Amniotic epithelial cell (primary cell): ENCODE measurements around the gene DUSP2.
A peak's percentile ranks its signal among the peaks of the same experiment; 100 is the strongest.

ENCODE experiments used
- DNase-seq: peaks from one replicate; pipeline ENCODE4 v3.0.0-alpha.2; 2010; ENCODE audit warnings: low read depth

The DUSP2 gene, protein sequence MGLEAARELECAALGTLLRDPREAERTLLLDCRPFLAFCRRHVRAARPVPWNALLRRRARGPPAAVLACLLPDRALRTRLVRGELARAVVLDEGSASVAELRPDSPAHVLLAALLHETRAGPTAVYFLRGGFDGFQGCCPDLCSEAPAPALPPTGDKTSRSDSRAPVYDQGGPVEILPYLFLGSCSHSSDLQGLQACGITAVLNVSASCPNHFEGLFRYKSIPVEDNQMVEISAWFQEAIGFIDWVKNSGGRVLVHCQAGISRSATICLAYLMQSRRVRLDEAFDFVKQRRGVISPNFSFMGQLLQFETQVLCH

DNA sequence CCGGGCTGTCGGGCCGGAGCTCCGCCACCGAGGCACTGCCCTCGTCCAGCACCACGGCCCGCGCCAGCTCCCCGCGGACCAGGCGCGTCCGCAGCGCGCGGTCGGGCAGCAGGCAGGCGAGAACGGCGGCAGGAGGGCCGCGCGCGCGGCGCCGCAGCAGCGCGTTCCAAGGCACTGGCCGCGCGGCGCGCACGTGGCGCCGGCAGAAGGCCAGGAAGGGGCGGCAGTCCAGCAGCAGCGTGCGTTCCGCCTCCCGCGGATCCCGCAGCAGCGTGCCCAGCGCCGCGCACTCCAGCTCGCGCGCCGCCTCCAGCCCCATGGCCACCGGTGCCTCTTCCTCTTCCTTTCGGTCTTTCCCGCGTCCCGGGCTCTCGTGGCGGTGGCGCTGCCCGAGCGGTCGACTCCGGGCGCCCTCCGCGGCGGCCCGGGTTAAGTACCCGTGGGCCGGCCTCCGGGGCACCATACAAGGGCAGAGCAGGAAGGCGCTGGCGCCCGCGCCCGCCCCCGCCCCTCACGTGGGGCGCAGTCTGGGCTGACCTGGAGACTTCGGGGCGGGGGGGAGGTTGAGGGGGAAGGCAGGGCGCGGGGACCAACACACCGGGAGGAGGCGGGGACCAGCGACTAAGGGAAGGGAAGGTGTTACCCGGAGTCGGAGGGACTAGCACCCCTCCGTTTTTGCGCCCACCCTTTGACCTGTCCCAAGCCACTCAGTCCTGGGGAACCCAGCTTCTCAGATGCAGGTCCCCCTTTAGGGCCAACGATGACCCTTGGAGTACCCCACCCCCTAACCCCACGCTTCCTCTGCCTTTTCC lies at the start of gene DUSP2:
Gene DUSP2 (minus strand): TSS at position 405 of the 812 bp plus-strand sequence. CDS start 86 bp downstream, at position 319.
- DNase-seq = peak; percentile 59

DNA sequence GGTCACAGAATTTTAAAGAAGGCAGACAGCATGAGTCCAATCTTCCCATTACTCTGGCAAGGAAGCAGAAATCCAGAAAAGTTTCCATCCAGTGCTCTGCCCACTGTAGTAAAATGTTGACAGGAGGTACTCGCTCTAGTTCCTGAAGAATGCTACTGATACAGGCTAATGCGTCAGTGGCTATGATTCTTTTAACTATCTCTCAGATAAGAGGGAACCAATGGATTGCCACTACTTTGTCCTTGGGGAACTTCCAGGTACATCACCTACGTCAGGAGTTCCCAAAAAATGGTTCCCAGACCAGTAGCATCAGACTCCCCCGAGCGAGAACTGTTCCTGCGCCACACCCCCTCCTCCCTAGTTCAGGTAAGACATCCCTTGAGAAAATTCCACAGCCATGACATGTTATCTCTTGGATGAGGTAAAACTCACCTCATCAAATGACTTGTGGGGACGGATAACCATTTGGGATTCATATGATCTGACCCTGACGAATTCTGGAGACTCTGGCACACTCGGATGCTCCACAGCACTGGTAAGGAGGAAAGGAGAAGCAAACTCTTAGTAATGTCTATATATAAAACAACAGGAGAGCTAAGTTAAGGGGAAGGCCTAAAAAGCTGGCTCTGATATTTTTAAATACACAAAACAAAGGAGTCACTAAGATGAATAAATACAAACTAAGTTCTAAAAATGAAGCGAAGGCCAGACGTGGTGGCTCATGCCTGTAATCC lies 46.9 kb upstream of the DUSP2 start:
- DNase-seq = no peak

DNA sequence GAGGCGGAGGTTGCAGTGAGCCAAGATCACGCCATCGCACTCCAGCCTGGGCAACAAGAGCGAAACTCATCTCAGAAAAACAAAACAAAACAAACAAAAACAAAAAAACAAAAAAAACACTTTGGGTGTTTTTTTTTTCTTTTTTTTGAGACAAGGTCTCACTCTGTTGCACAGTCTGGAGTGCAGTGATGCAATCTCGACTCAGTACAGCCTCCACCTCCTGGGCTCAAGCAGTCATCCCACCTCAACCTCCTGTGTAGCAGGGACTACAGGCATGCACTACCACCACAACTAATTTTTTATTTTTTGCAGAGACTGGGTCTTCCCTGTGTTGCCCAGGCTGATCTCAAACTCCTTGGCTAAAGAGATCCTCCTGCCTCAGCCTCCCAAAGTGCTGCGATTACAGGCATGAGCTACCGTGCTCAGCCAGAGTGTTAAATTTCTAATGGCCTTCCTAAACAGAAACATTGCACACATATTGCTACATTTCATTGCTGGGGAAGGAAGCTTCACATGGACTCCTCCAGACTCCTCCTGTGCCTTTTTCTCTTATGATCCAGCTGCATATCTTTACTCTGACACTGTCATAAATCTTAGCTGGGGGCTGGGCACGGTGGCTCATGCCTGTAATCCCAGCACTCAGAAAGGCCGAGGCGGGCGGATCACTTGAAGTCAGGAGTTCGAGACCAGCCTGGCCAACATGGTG lies 43.7 kb upstream of the DUSP2 start:
- DNase-seq = peak; percentile 84

DNA sequence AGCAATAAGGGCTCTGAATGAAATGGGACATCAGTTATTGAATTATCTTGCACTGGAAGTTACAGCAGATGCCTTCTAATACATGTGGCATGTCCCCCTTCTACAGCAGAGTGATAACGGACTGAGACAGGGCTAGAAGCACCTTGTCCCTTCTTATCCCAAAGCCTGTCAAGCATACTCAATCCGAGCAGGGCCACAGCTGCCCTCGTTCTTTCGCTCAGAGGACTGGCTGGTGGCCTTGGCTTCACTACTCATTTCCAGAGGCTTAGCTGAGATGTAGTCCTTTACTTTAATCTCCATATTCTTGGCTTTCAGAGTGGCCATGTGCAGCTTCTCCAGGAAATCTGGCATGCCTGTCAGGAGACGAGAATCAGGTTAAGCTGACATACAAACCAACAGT lies 41.3 kb upstream of the DUSP2 start:
- DNase-seq = no peak

DNA sequence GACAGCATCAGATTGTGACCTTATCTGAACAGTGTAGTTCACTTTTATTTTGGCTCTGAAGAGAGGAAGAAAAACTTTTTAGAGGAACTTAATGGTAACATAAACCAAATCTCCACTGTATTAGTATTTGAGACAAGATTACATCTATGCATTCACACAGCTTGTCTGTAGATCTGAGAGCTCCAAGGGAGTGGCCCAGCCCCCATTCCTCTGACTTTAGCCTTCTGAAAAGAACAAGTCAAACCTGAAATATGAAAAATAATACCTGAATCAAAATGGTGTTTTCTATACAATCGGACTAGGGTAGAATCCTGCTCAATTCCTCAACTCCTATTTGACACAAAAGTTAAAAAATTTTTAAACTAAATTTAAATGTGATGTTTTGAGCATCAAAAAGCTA lies 40.3 kb upstream of the DUSP2 start:
- no peak for DNase-seq

DNA sequence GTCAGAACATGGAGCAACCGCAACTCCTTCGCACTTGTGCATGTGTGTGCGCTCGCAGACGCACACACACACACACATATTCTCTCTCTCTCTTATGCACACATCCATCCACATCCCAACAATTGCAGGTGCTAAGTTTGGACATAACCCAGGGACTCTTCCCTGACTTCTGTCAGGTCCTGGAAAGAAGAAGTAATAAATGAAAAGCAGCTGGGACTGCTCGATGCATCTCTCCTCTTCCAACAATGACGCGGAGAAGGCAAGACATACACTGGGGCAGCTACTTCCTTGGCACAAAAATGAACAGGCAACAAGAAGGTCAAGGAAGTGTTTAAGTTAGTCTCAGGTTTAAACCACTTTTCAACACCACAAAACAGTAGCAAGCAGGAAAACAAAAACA lies 39.7 kb upstream of the DUSP2 start:
- no peak for DNase-seq

DNA sequence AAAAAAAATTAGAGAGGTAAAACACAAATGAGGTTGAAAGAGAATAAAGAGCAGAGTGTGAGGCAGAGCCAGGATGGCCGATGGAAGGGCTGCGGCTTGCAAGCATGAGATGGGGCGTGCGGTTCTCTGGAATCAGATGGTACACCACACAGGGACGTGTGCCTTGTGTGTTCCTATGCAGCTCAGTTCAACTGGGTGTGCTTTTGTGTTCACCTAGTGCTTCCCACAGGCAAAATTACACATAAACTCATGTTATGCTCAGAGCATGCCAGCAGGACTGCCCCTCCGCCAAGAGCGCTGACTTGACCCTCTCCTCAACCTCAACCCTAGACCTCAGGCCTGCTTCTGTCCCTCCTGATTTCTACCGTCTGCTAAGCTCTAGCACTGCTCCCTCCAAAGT lies 38.9 kb upstream of the DUSP2 start:
- no peak for DNase-seq

DNA sequence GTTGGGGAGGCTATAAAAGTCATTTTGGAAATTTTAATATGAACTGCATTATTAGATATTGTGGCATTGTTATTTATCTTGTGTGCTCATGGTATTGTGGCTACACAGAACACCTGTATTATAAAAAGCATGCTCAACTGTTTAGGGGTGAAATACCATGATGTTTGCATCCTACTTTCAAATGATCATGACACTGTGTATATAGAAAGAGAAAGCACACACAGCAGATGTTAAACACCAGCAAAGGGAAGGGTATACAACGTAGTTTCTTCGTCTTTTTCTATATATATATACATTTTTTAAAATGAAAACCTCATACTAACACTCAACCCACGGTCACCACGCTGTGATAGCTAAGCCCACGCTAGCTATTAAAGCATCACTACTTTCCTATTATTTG lies 36.3 kb upstream of the DUSP2 start:
- DNase-seq = no peak

DNA sequence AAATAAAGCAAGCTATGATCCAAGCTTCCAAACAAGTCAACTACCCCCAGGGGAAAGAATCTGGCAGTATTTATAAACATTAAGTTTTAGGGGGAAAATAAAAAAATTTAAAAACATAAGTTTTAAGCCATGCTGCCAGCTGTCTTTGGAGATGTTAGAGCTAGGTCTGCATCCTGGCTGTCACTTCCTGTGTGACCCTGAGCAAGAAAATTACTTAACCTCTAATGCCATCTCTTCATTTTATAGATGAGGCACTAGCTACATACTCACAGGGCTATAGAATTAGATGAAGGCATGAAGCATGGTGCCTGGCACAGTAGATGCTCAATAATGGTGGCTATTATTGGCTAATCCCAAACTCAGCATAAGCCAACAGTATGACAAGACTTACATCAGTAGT lies 35.3 kb upstream of the DUSP2 start:
- DNase-seq = no peak

DNA sequence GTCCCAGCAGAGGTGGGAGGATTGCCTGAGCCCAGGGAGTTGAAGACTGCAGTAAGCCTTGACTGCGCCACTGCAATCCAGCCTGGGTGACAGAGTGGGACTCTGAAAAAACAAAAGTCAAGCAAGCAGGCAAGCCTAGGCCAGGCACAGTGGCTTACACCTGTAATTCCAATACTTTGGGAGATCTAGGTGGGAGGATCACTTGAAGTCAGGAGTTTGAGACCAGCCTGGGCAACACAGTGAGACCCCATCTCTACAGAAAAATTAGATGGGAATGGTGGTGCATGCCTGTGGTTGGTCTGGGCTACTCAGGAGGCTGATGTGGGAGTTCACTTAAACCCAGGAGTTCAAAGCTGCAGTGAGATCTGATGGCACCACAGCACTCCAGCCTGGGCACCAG lies 34.8 kb upstream of the DUSP2 start:
- no peak for DNase-seq

DNA sequence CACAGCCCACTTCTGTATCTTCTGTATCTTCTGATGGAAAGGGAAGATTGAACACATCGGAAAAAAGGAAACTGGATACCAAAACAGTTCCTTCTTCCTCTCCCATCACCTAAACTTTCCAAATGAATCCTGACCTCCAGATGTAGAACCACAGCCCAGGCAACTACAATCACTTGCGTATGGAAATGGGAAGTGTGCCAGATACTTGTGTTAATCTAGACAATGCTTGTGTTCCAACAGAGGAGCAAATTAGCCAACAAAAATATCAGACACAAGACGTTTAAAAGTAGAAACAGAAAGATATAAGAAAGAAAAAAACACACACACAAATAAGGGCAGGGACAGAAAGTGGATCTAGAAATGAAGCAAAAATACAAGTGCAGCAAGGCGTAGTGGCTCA lies 31.4 kb upstream of the DUSP2 start:
- DNase-seq = no peak

DNA sequence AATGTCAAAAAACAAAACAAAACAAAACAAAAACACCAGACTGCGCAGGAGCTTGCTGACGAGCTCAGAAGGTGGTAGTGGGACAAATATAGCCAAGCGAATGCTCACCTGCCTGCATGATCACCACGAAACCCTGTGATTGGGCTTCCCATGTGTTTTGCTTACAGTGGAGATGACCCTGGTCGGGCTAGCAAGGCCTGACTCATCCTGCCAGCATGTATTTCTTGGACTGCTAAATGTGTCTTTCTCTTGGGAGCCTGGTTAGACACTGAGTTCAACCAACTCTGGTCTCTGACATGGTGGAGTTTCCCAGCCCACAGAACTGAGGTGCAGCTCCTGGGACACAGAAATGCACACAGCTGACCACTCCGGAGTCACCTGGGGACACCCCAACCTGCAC lies 30.7 kb upstream of the DUSP2 start:
- peak; percentile 62 for DNase-seq

DNA sequence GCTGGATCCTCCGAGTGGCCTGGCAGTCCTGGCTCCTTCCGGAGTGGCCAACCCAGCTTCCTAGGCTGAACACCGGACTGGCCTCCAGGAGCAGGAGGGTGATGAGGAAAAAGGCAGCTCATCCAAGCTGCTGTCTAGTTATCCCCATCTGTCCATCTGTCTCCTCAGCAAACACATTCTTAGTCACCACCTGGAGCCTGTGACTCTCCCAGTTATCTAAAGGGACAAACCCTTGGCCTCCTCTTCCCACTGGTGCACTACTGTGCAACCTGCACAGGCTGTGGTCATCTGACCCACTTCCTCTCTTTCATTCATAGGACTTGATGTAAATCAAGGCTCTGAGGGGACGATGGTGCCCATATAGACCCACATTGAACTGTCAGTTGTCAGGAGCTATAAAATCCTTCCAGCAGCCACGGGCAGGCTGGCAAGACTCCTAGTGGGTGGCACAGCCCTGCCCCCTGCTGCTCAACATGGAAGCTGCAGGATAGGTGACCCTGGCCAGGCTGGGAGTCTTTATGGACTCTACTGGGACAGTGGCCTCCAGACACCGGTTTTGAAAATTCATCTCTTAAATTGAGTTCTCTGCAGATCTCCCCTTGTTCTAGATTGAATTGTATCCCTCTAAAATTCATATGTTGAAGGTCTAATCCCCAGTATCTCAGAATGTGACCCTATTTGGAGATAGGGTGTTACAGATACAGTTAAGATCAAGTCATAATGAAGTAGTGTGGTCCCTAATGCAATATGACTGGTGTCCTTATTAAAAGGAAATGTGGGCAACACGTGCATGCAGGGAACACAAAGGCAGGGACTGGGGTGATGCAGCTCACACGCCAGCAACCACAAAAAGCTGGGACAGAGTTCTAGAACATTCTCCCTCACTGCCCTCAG lies 29.3 kb upstream of the DUSP2 start:
- peak; percentile 32 for DNase-seq

DNA sequence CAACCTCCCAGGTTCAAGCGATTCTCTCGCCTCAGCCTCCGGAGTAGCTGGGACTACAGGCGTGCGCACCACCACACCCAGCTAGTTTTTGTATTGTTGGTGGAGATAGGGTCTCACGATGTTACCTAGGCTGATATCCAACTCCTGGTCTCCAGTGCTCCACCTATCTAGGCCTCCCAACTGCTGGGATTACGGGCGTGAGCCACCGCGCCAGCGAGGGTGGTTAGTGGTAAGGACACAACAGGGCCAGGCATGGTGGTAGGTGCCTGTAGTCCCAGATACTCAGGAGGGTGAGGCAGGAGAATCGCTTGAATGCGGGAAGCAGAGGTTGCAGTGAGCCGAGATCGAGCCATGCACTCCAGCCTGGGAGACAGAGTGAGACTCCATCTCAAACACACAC lies 26.6 kb upstream of the DUSP2 start:
- DNase-seq = no peak

DNA sequence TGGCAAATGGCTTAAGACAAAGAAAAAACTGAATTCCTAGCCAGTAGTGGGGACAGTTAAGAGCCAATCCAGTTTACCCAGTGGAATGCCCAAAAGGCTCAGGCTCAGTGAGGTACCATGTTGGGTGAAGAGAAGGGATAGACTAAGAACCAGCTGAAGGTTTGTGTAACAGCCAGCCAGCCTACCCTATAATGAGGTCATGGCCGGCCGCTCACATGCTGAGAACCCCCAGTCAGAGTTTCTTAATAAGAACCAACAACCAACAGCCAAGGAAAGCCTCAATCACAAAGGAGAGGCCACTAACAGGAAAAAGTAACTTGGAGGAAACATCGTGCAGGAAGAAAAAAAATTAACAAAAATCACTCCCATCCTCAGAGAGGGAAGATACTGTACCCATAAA lies 25.4 kb upstream of the DUSP2 start:
- DNase-seq = no peak

DNA sequence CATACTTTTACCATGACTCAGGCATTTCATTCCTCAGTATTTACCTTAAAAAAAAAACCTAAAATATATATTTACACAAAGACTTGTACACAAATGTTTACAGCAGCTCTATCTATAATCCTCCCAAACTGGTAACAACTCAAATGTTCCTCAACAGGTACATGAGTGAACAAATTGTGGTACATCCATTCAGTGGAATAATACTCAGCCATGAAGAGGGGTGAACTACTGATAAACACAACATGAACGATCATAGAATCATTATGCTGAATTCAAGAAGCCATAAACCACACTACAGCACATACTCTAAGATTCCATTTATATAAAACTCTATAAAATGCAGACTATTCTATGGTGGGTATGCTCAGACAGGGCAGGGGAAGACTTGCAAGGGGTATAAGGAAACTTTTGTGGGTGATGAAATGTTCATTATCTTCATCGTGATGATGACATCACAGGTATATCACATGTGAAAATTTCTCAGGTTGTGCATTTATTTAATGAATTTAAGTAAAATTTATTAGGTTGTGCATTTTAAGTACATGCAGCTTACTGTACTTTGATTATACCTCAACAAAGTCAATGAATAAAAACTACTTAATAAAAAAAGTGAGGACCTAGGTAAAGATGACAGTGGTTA lies 24.7 kb upstream of the DUSP2 start:
- DNase-seq = no peak

DNA sequence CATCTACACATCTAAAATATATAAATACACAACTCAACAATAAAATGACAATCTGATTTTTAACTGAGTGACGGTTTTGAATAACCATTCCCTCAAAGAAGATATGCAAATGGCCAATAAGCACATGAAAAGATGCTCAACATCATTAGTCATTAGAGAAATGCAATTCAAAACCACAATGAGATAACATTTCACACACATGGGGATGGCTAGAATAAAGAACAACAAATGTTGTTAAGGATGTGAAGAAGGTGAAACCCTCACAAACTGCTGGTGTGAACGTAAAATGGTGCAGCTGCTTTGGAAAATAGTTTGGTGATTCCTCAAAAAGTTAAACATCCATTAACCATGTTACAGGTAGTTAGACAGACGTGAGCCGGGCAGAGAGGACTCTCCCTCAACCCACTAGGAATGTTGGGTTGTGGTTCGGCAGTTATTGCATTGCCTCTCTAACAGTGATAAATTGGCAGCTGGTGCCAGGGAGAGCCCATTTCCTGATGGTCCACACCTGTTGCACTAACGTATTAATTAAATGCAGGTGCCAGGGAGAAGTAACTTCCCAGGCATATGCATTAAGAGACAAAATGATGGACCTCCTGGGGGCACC lies 22.3 kb upstream of the DUSP2 start:
- DNase-seq = peak; percentile 55

DNA sequence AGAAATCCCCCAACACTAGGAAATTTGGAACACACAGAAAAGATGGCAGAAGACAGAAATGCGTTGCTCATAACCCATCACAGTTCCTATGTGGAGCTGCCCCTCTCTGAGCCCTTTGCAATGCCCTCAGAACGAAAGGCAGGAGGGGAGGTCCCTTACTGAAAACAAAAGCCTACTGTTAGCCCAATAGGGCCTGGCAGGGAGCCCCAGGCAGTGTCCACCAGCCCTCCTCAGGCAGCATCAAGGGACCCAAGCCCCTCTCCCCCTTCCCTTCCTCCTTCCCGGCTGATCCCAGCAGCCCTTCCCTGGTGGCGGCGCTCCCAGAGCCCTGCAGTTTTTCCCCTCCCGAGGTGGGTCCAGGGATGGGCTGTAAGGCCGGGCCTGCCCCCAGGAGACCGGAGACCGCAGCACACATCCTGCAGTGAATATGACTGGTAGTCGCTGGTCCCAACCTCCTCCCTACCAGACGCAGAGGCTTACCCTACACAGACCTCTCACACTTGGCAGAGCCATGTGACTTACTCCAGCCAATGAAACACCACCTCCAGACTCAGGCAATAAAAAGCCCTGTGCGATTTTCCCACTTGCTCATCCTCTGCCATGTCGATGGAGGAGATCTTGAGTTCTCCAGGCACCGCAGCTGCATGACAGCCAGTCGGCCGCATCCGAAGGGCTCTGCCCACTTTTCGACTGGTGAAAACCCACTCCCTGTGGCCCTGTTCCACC lies 19.4 kb upstream of the DUSP2 start:
- no peak for DNase-seq

DNA sequence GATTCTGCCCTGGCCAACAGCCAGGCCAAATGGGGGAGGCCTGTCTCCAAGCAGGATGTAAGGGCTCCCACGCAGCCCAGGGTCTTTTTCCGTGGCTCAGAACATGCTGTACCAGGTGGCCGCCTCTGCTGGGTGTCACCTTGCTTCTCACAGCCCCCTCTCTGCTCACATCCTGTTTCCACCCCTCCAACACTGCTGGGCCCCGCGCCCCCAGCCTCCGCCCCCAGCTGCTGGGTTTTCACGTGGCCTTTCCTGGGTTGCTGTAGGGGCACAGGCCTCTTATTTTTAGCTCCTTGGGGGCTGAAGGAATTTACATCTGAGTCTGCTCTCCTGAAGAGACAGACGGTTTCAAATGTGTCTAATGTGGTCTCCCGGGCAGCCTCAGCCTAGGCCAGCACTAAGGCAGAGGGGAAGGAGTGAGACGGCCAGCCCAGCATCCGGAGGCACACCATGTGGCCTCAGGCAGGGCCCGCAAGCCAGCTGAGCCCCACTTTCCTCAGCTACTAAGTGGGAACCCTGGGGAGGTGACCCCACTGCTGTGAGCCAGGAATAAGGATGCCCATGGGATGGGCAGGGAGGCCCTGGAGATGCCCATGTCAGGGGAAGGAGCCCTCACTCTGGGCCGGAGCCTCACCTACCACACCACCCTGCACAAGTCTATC lies 18.7 kb upstream of the DUSP2 start:
- no peak for DNase-seq
